ENCODE results near the gene CORO2A.

CORO2A gene

DNA sequence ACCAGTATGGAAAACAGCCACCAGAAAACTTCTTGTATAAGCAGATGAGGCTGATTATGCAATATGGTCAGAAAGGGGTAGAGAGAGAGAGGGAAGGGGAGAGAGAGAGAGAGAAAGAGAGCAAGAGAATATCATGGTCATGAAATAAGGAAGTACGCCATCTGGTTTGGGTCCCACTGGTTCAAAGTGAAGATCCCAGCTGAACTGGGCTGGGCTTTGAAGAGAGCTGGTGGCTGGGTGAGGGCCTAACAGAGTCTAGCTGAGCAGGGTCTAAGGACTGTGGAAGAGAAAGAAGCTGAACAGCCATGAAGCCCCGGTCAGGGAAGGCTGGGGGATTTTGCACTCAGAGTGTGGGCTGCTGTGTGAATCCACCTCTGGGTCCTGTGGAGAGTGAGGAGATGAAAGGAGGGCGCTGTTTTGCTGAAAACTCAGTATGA is 88.0 kb downstream of the CORO2A start:
- TF ChIP-seq, protein P1, sequence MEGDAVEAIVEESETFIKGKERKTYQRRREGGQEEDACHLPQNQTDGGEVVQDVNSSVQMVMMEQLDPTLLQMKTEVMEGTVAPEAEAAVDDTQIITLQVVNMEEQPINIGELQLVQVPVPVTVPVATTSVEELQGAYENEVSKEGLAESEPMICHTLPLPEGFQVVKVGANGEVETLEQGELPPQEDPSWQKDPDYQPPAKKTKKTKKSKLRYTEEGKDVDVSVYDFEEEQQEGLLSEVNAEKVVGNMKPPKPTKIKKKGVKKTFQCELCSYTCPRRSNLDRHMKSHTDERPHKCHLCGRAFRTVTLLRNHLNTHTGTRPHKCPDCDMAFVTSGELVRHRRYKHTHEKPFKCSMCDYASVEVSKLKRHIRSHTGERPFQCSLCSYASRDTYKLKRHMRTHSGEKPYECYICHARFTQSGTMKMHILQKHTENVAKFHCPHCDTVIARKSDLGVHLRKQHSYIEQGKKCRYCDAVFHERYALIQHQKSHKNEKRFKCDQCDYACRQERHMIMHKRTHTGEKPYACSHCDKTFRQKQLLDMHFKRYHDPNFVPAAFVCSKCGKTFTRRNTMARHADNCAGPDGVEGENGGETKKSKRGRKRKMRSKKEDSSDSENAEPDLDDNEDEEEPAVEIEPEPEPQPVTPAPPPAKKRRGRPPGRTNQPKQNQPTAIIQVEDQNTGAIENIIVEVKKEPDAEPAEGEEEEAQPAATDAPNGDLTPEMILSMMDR (conservative IDR thresholded peaks at IDR 0.05), result no peak
- TF ChIP-seq ZFX (IDR thresholded peaks at IDR 0.05), result no peak
- no peak overlapping the region for H3K27ac ChIP-seq

DNA sequence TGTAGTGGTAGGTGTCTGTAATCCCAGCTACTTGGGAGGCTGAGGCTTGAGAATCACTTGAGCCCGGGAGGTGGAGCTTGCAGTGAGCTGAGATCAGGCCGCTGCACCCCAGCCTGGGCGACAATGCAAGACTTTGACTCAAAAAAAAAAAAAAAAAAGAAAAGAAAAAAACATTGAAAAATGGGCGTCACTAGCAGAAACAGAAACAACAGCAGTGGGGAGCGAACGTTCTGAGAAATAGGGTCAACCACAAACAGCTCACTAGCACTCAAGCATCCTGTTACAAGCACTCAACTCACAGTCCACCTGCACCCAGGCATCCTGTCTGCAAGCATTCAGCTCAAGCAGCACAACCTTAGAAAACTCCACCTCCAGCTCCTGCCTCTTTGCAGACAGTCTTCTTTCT is 90.6 kb downstream of the CORO2A start:
- TF ChIP-seq, protein P1 (conservative IDR thresholded peaks at IDR 0.05), result no peak
- no peak for TF ChIP-seq ZFX (IDR thresholded peaks at IDR 0.05)
- H3K27ac ChIP-seq, result peak overlapping the region; percentile 31; the same call in 1 of the 2 replicates

DNA sequence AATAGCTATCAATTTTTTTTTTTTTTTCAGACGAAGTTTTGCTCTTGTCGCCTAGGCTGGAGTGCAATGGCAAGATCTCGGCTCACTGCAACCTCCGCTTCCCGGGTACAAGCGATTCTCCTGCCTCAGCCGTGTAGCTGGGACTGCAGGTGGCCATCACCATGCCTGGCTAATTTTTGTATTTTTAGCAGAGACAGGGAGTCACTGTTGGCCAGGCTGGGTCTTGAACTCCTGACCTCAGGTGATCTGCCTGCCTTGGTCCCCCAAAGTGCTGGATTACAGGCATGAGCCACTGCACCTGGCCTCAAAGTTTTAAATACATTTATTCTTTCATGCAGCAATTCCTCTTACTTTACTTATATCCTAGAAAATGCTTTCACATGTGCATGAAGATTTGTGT is 91.0 kb downstream of the CORO2A start:
- no peak for TF ChIP-seq ZFX (IDR thresholded peaks at IDR 0.05)
- H3K27ac ChIP-seq, result peak overlapping the region; percentile 31

DNA sequence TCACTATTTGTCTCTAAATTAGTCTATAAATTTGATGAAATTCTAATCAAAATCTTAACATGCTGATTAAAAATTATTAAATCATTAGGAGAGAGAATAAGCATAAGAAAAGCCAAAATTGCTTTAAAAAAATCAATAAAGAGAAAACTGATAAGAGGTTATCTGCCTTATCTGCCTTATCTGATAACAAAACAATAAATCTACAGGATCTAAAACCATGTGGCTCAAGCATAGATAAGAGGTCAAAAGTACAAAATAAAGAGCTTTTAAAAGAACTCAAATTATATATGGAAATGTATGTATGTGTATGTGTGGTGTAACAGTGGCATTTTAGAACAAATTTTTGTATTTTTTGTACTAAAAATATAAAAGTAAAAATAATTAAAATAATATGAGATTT is 92.0 kb downstream of the CORO2A start:
- no peak overlapping the region for H3K27ac ChIP-seq
- TF ChIP-seq, protein P1 (conservative IDR thresholded peaks at IDR 0.05), result no peak

DNA sequence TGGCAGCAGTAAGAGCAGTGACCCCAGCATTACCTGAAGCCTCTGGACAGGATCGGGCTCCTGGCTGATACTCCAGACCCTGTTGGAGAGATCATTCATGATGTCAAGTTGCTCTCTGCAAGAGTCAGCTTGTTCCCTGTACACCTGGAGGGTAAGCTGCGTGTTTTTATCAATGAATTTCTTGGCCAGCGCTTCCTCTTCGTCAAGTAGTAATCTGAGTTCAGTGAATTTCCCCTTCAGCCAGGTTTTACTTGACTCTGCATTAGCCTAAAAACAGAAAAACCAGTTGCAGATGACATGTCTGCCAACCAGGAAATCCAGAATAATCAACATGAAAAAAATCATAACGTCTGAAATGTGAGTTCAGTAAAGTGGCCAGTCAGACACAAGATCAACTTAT is 92.5 kb downstream of the CORO2A start:
- peak overlapping the region; percentile 60 for H3K27ac ChIP-seq
- TF ChIP-seq, protein P1 (conservative IDR thresholded peaks at IDR 0.05), result no peak
- no peak for TF ChIP-seq ZFX (IDR thresholded peaks at IDR 0.05)

DNA sequence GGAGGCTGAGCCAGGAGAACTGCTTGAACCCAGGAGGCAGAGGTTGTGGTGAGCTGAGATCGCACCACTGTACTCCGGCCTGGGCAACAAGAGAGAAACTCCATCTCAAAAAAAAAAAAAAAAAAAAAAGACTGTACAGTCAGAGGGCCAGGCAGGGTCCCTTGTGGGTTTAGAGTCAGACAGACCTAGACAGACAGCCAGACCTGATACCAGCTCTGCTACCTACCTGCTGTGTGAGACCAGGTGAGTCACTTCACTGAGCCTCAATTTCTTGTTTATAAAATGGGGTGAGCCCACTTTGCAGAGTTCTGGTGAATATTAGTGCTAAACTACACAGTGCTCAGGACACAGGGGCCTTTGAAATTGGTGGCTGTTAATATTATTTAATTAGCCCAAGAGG is 93.1 kb downstream of the CORO2A start:
- peak overlapping the region; percentile 60 for H3K27ac ChIP-seq
- TF ChIP-seq, protein P1 (conservative IDR thresholded peaks at IDR 0.05), result no peak
- no peak for TF ChIP-seq ZFX (IDR thresholded peaks at IDR 0.05)

DNA sequence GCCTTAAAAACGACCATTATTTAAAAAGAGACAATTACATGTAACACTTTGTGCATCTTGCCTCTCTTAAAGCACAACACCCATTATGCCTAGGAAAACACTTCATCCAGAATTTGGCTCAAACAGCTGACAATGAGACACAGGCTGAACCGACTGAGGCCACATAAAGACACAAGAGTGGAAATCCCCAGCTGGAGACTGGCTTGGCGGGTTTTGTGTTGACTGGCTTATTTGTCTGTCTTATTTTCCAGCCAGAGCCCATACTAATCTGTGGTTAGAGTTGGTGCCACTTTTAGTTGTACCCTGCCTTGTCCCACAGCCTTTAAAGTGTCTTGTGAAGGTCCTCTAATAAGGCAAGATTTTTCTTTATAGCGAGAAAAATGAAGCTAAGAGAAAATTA is 94.6 kb downstream of the CORO2A start:
- TF ChIP-seq, protein P1 (conservative IDR thresholded peaks at IDR 0.05), result no peak
- TF ChIP-seq ZFX (IDR thresholded peaks at IDR 0.05), result no peak
- peak overlapping the region; percentile 17 for H3K27ac ChIP-seq

DNA sequence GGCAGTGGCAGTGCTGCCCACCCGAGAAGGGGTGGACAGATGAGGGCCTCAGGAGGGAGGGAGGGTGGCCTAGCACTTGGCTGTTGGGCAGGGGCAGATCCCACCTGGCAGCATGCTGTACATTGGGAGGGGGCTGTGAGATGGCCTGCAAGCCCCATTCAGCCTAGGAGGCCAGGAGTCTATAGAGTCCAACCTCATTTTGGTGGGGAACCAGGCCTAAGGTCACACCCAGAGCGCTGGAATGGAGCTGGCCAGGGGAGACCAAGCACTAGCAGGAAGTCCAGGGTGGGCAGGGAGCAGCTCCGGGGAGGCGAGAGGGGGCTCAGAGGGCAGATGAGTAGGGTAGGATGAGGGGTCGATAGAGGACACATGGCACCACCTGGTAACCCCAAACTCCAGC is 96.3 kb downstream of the CORO2A start:
- no peak for TF ChIP-seq ZFX (IDR thresholded peaks at IDR 0.05)
- TF ChIP-seq, protein P1 (conservative IDR thresholded peaks at IDR 0.05), result no peak
- no peak overlapping the region for H3K27ac ChIP-seq
